K562 (cell line): ENCODE results near the gene KLHL14. TPM values are rescaled to one million over a fixed set of nuclear protein-coding genes. Genes with fewer than 3 reads are reported as not detected.

ENCODE experiments used
- ATAC-seq: fragments of 200-7000 bp; cut with Tn5 transposase; 3 replicates; pipeline ENCODE4 v1.9.1; 2020; ENCODE audit warnings: moderate library complexity
- BruUV-seq: library from RNA; stranded (reverse); fragments of 400-500 nt; replicated peaks from 2 replicates; lab custom pipeline; 2021; lab: Mats Ljungman, UMichigan
- CTCF ChIA-PET: fragments of 300-600 bp; formaldehyde crosslinking; extraction: SDS; loops from one replicate; lab custom pipeline; 2021; ENCODE audit warnings: low intra/inter-chr PET ratio; lab: Yijun Ruan, JAX
- POLR2A ChIA-PET: fragments of 300-600, 350-650 bp; sonication (Branson Sonifier 250); formaldehyde crosslinking; extraction: SDS; loops from one replicate; lab custom pipeline; 2021; ENCODE audit warnings: antibody characterized with exemption, inconsistent platforms; lab: Yijun Ruan, JAX
- DNase-seq, 4 experiments: peaks; one replicate each; pipeline versions ENCODE4 v3.0.0 to v3.0.0-alpha.2; 2011 to 2018; ENCODE audit warnings: low spot score in 3 of 4, mixed read lengths in 3 of 4; ENCODE audit errors: extremely low read depth in 1 of 4
- FAIRE-seq: peaks from 2 replicates; lab custom pipeline; 2011; peaks lifted over from hg19 to GRCh38; lab: Jason Lieb, UNC
- H2AFZ ChIP-seq: 2 replicates; pipeline ENCODE4 v1.6.0; 2011; ENCODE audit warnings: low read depth, low read length, control low read depth, inconsistent platforms
- H3K27ac ChIP-seq: fragments of 200-600 bp; 3 replicates; pipeline ENCODE4 v1.8.0; 2011; ENCODE audit warnings: low read depth, mild to moderate bottlenecking, control low read depth, inconsistent platforms, low read length, moderate library complexity, mixed read lengths; ENCODE audit errors: extremely low read depth
- H3K27me3 ChIP-seq, 2 experiments: fragments of 300-600 bp in 1 of 2; 2 replicates in 1 of 2; 3 replicates in 1 of 2; pipeline versions ENCODE4 v1.6.0 to v1.8.0; 2011; ENCODE audit warnings: inconsistent platforms in 2 of 2, low read length in 2 of 2, mild to moderate bottlenecking in 1 of 2, mixed read lengths in 1 of 2, moderate library complexity in 1 of 2; ENCODE audit not compliant: control insufficient read depth in 2 of 2, insufficient read depth in 2 of 2
- H3K36me3 ChIP-seq: fragments of 300-600 bp; 3 replicates; pipeline ENCODE4 v1.8.0; 2011; ENCODE audit warnings: mild to moderate bottlenecking, low read length, inconsistent platforms; ENCODE audit not compliant: control insufficient read depth, insufficient read depth
- H3K4me1 ChIP-seq, 2 experiments: fragments of 200-600 bp in 1 of 2; replicated peaks in 1 of 2; 2 replicates in 1 of 2; 3 replicates in 1 of 2; pipeline versions ENCODE4 v1.5.1 to v1.8.0; 2011; ENCODE audit warnings: inconsistent platforms in 2 of 2, low read length in 2 of 2, mild to moderate bottlenecking in 1 of 2, mixed read lengths in 1 of 2, moderate library complexity in 1 of 2; ENCODE audit not compliant: control insufficient read depth in 2 of 2, insufficient read depth in 2 of 2
- H3K4me2 ChIP-seq: 2 replicates; pipeline ENCODE4 v1.6.1; 2011; ENCODE audit warnings: low read length, control low read depth, inconsistent platforms, mixed read lengths; ENCODE audit not compliant: insufficient read depth
- H3K4me3 ChIP-seq: fragments of 200-600 bp; sonication (generic), shearing (Covaris generic); 2 replicates; pipeline ENCODE4 v1.5.1; 2016; ENCODE audit warnings: control low read depth, inconsistent platforms
- H3K79me2 ChIP-seq: fragments of 200-600 bp; 3 replicates; pipeline ENCODE4 v1.8.0; 2011; ENCODE audit warnings: low read length, inconsistent platforms; ENCODE audit not compliant: control insufficient read depth, insufficient read depth
- H3K9ac ChIP-seq, 2 experiments: 2 replicates each; pipeline versions ENCODE4 v1.6.0 to v1.6.1; 2011; ENCODE audit warnings: low read depth in 2 of 2, low read length in 2 of 2, control low read depth in 1 of 2, inconsistent platforms in 1 of 2, mild to moderate bottlenecking in 1 of 2, mixed read lengths in 1 of 2; ENCODE audit not compliant: insufficient read depth in 1 of 2
- H3K9me1 ChIP-seq: one replicate; pipeline ENCODE4 v1.6.0; 2011; ENCODE audit warnings: inconsistent platforms, mild to moderate bottlenecking, low read length, moderate library complexity; ENCODE audit not compliant: control insufficient read depth, insufficient read depth
- H3K9me3 ChIP-seq: replicated peaks from 2 replicates; pipeline ENCODE4 v1.5.1; 2011; ENCODE audit warnings: low read depth, low read length, inconsistent platforms; ENCODE audit not compliant: control insufficient read depth, insufficient read depth
- H4K20me1 ChIP-seq: replicated peaks from 2 replicates; pipeline ENCODE4 v1.6.1; 2011; ENCODE audit warnings: low read length, inconsistent platforms, mixed read lengths; ENCODE audit not compliant: control insufficient read depth, insufficient read depth
- HLTF ChIP-seq: fragments of 450-650 bp; IDR thresholded peaks from 2 replicates; pipeline ENCODE4 v1.6.1; 2016
- MNT ChIP-seq, 2 experiments: fragments of 450-650 bp; conservative IDR thresholded peaks; 2 replicates each; pipeline ENCODE4 v1.6.1; 2017; ENCODE audit warnings: mild to moderate bottlenecking in 2 of 2, moderate library complexity in 2 of 2
- ZBTB33 ChIP-seq: sonication (generic); formaldehyde crosslinking; IDR thresholded peaks from 2 replicates; pipeline ENCODE4 v1.8.1; 2023; ENCODE audit warnings: mild to moderate bottlenecking, missing genetic modification reagents
- ZFP30 ChIP-seq: fragments of 250-450 bp; sonication (Bioruptor Pico); IDR thresholded peaks from 2 replicates; pipeline ENCODE4 v1.8.0; 2022; ENCODE audit warnings: moderate library complexity, mild to moderate bottlenecking, inconsistent platforms, borderline replicate concordance
- WGBS: fragments of 100-300 bp; shearing (Covaris generic); methylation state at CpG from one replicate; pipeline ENCODE4 v1.1.6; 2016; ENCODE audit warnings: low coverage, mixed read lengths; ENCODE audit not compliant: insufficient coverage; ENCODE audit errors: missing lambda C conversion rate; 5-methylcytosine and 5-hydroxymethylcytosine counted together
- in situ Hi-C: fragments of 300-500 bp; cut with MboI; formaldehyde crosslinking; loops from 4 replicates; pipeline ENCODE4 v1.15.0; 2018; ENCODE audit warnings: inconsistent platforms, mixed read lengths
- intact Hi-C: fragments of 100-400 bp; cut with micrococcal nuclease; formaldehyde crosslinking; loops from 2 replicates; pipeline ENCODE4 v1.14.2; 2022
- polyA plus RNA-seq, 8 experiments: library from polyadenylated mRNA; depleted of rRNA in 4 of 8; stranded (reverse) in 5 of 8; unstranded in 3 of 8; fragments of >200 nt; fragmentation: Nextera tagmentation in 2 of 8; fragmentation: Illumina TruSeq in 1 of 8; extraction: Ambion mirVana in 2 of 8; extraction: Trizol in 1 of 8; gene quantifications; 2 replicates each; pipeline versions ENCODE4 v1.2.1 to v1.2.3, GENCODE V29; 2011 to 2014; ENCODE audit warnings: inconsistent platforms in 1 of 8, missing spikeins in 1 of 8
- total RNA-seq, 7 experiments: library from RNA; depleted of rRNA in 6 of 7; stranded (reverse); fragments of >200 nt in 6 of 7; fragmentation: Illumina TruSeq in 2 of 7; extraction: Trizol in 2 of 7; gene quantifications; 2 replicates each; pipeline versions ENCODE4 v1.2.1 to v1.2.3, GENCODE V29; 2011 to 2021; ENCODE audit warnings: low replicate concordance in 1 of 7

Gene KLHL14
- total and polyA plus RNA-seq, 9 of the 15 experiments (the other 6 are each of a cell fraction or from before 2014, with no cell fraction given): not detected

GRCh38 chr18:32753656-32754260 is 19.1 kb downstream of the KLHL14 start:
- Histone ChIP-seq H2AFZ (no peak overlapping the region), H3K27me3 (no peaks in the 10 kb centered on the region), H3K27ac (no peak overlapping the region), H3K9ac (no peak overlapping the region), H3K9me1 (no peaks in the 10 kb centered on the region), H3K9me3 (no peaks in the 10 kb centered on the region), H4K20me1 (no peaks in the 10 kb centered on the region), H3K4me2 (no peak overlapping the region), H3K79me2 (no peaks in the 10 kb centered on the region), H3K36me3 (no peaks in the 10 kb centered on the region), H3K4me3 (no peak overlapping the region), H3K4me1 (no peaks in the 10 kb centered on the region)
- TF ChIP-seq ZFP30 (CRISPR knock-in tag): no peak
- TF ChIP-seq ZBTB33 (CRISPR knock-in tag): no peak
- no peak for TF ChIP-seq HLTF
- no peak for TF ChIP-seq MNT (conservative IDR thresholded peaks at IDR 0.05)
- in situ Hi-C loops: no loop called here
- WGBS: 2% methylated on average over 4 of the region's 4 CpGs
- no peak for ATAC-seq
- no peak for DNase-seq
- CTCF ChIA-PET: no interaction called here
- BruUV-seq: no TSS peak
- POLR2A ChIA-PET: no interaction called here
- intact Hi-C loops: no loop called here
- no peak for FAIRE-seq
